Duodenal mucosa (tissue), 2 donors: ENCODE measurements around the gene HOXC6.
"Not testable (repeated sequence)": the region's sequence is repeated elsewhere in the genome, so short reads cannot be mapped to it uniquely, and the experiment has no call there.

Experiments used
- H3K27ac ChIP-seq: one replicate; pipeline ENCODE4 v1.7.0; 2013; ENCODE audit warnings: low read depth, low read length
- H3K27me3 ChIP-seq, 2 donors: one replicate each; pipeline ENCODE4 v1.7.0; 2013; ENCODE audit warnings: low read length in 2 of 2, control low read depth in 1 of 2; ENCODE audit not compliant: insufficient read depth in 2 of 2, control insufficient read depth in 1 of 2
- H3K36me3 ChIP-seq, 2 donors: one replicate each; pipeline ENCODE4 v1.7.0; 2013; ENCODE audit warnings: low read length in 2 of 2, control low read depth in 1 of 2; ENCODE audit not compliant: insufficient read depth in 2 of 2, control insufficient read depth in 1 of 2
- H3K4me1 ChIP-seq, 2 donors: one replicate each; pipeline ENCODE4 v1.7.0; 2013; ENCODE audit warnings: low read length in 2 of 2, control low read depth in 1 of 2; ENCODE audit not compliant: insufficient read depth in 2 of 2, control insufficient read depth in 1 of 2
- H3K4me3 ChIP-seq, 2 donors: one replicate each; pipeline ENCODE4 v1.7.0; 2013; ENCODE audit warnings: low read length in 2 of 2, low read depth in 1 of 2
- H3K9ac ChIP-seq, 2 donors: one replicate each; pipeline ENCODE4 v1.7.0; 2013; ENCODE audit warnings: low read length in 2 of 2, low read depth in 1 of 2
- H3K9me3 ChIP-seq, 2 donors: one replicate each; pipeline ENCODE4 v1.7.0; 2013; ENCODE audit warnings: low read length in 2 of 2, control low read depth in 1 of 2; ENCODE audit not compliant: control insufficient read depth in 1 of 2

HOXC6 gene

GRCh38 chr12:54060174-54060974 lies 32.1 kb downstream of the HOXC6 start:
- Histone ChIP-seq H3K27me3 (peaks cover 48 to 68% of the 10 kb centered on the region in 2 donors), H3K4me1 (no peaks in the 10 kb centered on the region)

GRCh38 chr12:54060975-54061778 lies 32.9 kb downstream of the HOXC6 start:
- Histone ChIP-seq H3K9me3 (no peaks in the 10 kb centered on the region), H3K4me3 (no peak overlapping the region), H3K4me1 (no peaks in the 10 kb centered on the region), H3K27me3 (peaks cover 47 to 68% of the 10 kb centered on the region in 2 donors), H3K36me3 (no peaks in the 10 kb centered on the region), H3K27ac (no peak overlapping the region), H3K9ac (no peak overlapping the region)

More at GRCh38 chr12:54060174-54060974, 32.1 kb downstream of the HOXC6 start:
- no peak overlapping the region for H3K9ac ChIP-seq
- H3K27ac ChIP-seq = no peak overlapping the region
- no peaks in the 10 kb centered on the region for H3K9me3 ChIP-seq
- H3K4me3 ChIP-seq = no peak overlapping the region
- no peaks in the 10 kb centered on the region for H3K36me3 ChIP-seq

- H3K4me3 ChIP-seq = no peak overlapping the region
- H3K27ac ChIP-seq = no peak overlapping the region
- no peaks in the 10 kb centered on the region for H3K4me1 ChIP-seq
- H3K9me3 ChIP-seq = no peaks in the 10 kb centered on the region
- no peaks in the 10 kb centered on the region for H3K36me3 ChIP-seq
- H3K9ac ChIP-seq = no peak overlapping the region
- H3K27me3 ChIP-seq = peaks cover 27 to 45% of the 10 kb centered on the region in 2 donors
Observed at GRCh38 chr12:54065677-54066076, 37.4 kb downstream of the HOXC6 start.

- peaks cover 26 to 40% of the 10 kb centered on the region in 2 donors for H3K27me3 ChIP-seq
- H3K9ac ChIP-seq = no peak overlapping the region
- no peaks in the 10 kb centered on the region for H3K4me1 ChIP-seq
- no peaks in the 10 kb centered on the region for H3K9me3 ChIP-seq
- H3K36me3 ChIP-seq = no peaks in the 10 kb centered on the region
- H3K4me3 ChIP-seq = no peak overlapping the region
- H3K27ac ChIP-seq = no peak overlapping the region
Observed at GRCh38 chr12:54066408-54066807, 38.2 kb downstream of the HOXC6 start.

- H3K27ac ChIP-seq = no peak overlapping the region
- H3K9ac ChIP-seq = no peak overlapping the region
- no peaks in the 10 kb centered on the region for H3K9me3 ChIP-seq
- H3K27me3 ChIP-seq = peaks cover 15 to 28% of the 10 kb centered on the region in 2 donors
- no peak overlapping the region for H3K4me3 ChIP-seq
- H3K36me3 ChIP-seq = no peaks in the 10 kb centered on the region
- H3K4me1 ChIP-seq = no peaks in the 10 kb centered on the region
Observed at GRCh38 chr12:54068418-54069070, 40.3 kb downstream of the HOXC6 start.

GRCh38 chr12:54071942-54072341 lies 43.7 kb downstream of the HOXC6 start:
- H3K27ac ChIP-seq = no peak overlapping the region
- no peak overlapping the region for H3K4me3 ChIP-seq
- no peaks in the 10 kb centered on the region for H3K9me3 ChIP-seq
- no peaks in the 10 kb centered on the region for H3K36me3 ChIP-seq
- no peak overlapping the region for H3K9ac ChIP-seq
- no peaks in the 10 kb centered on the region for H3K4me1 ChIP-seq
- peaks cover 0 to 16% of the 10 kb centered on the region in 2 donors for H3K27me3 ChIP-seq

GRCh38 chr12:54074308-54074707 lies 46.1 kb downstream of the HOXC6 start:
- Histone ChIP-seq H3K27me3 (peaks cover 0 to 16% of the 10 kb centered on the region in 2 donors), H3K4me3 (no peak overlapping the region), H3K9me3 (no peaks in the 10 kb centered on the region), H3K36me3 (no peaks in the 10 kb centered on the region), H3K27ac (no peak overlapping the region), H3K9ac (no peak overlapping the region), H3K4me1 (no peaks in the 10 kb centered on the region)

- H3K27me3 ChIP-seq = peaks cover 0 to 13% of the 10 kb centered on the region in 2 donors
- no peaks in the 10 kb centered on the region for H3K9me3 ChIP-seq
- no peaks in the 10 kb centered on the region for H3K36me3 ChIP-seq
- H3K9ac ChIP-seq = no peak overlapping the region
- H3K4me1 ChIP-seq = no peaks in the 10 kb centered on the region
- no peak overlapping the region for H3K4me3 ChIP-seq
- H3K27ac ChIP-seq = no peak overlapping the region
Observed at GRCh38 chr12:54075409-54075808, 47.2 kb downstream of the HOXC6 start.

- no peak overlapping the region for H3K4me3 ChIP-seq
- H3K4me1 ChIP-seq = no peaks in the 10 kb centered on the region
- H3K27me3 ChIP-seq = peaks cover 0 to 8% of the 10 kb centered on the region in 2 donors
- no peak overlapping the region for H3K27ac ChIP-seq
- H3K9ac ChIP-seq = no peak overlapping the region
- H3K36me3 ChIP-seq = no peaks in the 10 kb centered on the region
- H3K9me3 ChIP-seq = no peaks in the 10 kb centered on the region
Observed at GRCh38 chr12:54075974-54076373, 47.7 kb downstream of the HOXC6 start.

GRCh38 chr12:54077843-54078242 lies 49.6 kb downstream of the HOXC6 start:
- H3K4me3 ChIP-seq, H3K36me3 ChIP-seq, H3K27me3 ChIP-seq, H3K4me1 ChIP-seq, H3K9me3 ChIP-seq: not testable (repeated sequence)
- peak overlapping the region; percentile 32 for H3K27ac ChIP-seq
- H3K9ac ChIP-seq = peak overlapping the region in 1 of 2 donors; percentile 25
